SK-N-SH treated with all-trans-retinoic acid at 6 μM for 48 hours (cell line): ENCODE measurements around the gene FLAD1.

Experiments used
- ATAC-seq: fragments of 200-7000 bp; cut with Tn5 transposase; 3 replicates; pipeline ENCODE4 v1.9.1; 2020; ENCODE audit warnings: mild to moderate bottlenecking, moderate library complexity
- BACH2 ChIP-seq: fragments of 250-450 bp; sonication (Bioruptor Pico); IDR thresholded peaks from 2 replicates; pipeline ENCODE4 v1.9.0; 2021; ENCODE audit warnings: mild to moderate bottlenecking, borderline replicate concordance
- CREB5 ChIP-seq: fragments of 250-450 bp; sonication (Bioruptor Pico); IDR thresholded peaks from 2 replicates; pipeline ENCODE4 v1.5.1; 2020; ENCODE audit warnings: low read depth, mild to moderate bottlenecking, moderate library complexity
- CSDC2 ChIP-seq: fragments of 250-450 bp; sonication (Bioruptor Pico); IDR thresholded peaks from 2 replicates; pipeline ENCODE4 v1.5.0; 2020; ENCODE audit warnings: mild to moderate bottlenecking, moderate library complexity
- CSRNP3 ChIP-seq: fragments of 250-450 bp; sonication (Bioruptor Pico); IDR thresholded peaks from 2 replicates; pipeline ENCODE4 v1.5.1; 2021; ENCODE audit warnings: mild to moderate bottlenecking, moderate library complexity
- ESRRG ChIP-seq: fragments of 250-450 bp; sonication (Bioruptor Pico); IDR thresholded peaks from 2 replicates; pipeline ENCODE4 v1.6.1; 2021; ENCODE audit warnings: mild to moderate bottlenecking
- GLIS3 ChIP-seq: fragments of 250-450 bp; sonication (Bioruptor Pico); IDR thresholded peaks from 2 replicates; pipeline ENCODE4 v1.5.0; 2020; ENCODE audit warnings: mild to moderate bottlenecking, moderate library complexity
- OSR1 ChIP-seq: fragments of 250-450 bp; sonication (Bioruptor Pico); IDR thresholded peaks from 2 replicates; pipeline ENCODE4 v1.8.0; 2022; ENCODE audit warnings: moderate library complexity, mild to moderate bottlenecking, inconsistent platforms
- PATZ1 ChIP-seq: fragments of 250-450 bp; sonication (Bioruptor Pico); IDR thresholded peaks from 2 replicates; pipeline ENCODE4 v1.8.0; 2020; ENCODE audit warnings: mild to moderate bottlenecking, moderate library complexity, borderline replicate concordance
- POU6F1 ChIP-seq: fragments of 250-450 bp; sonication (Bioruptor Pico); IDR thresholded peaks from 2 replicates; pipeline ENCODE4 v1.8.0; 2021; ENCODE audit warnings: low read depth, mild to moderate bottlenecking, moderate library complexity, borderline replicate concordance
- SNAI2 ChIP-seq: fragments of 250-450 bp; sonication (Bioruptor Pico); IDR thresholded peaks from 2 replicates; pipeline ENCODE4 v1.5.0; 2020; ENCODE audit warnings: mild to moderate bottlenecking, moderate library complexity
- TCF4 ChIP-seq: fragments of 250-450 bp; sonication (Bioruptor Pico); IDR thresholded peaks from 2 replicates; pipeline ENCODE4 v1.8.0; 2021; ENCODE audit warnings: mild to moderate bottlenecking, moderate library complexity, borderline replicate concordance
- TOX ChIP-seq: fragments of 250-450 bp; sonication (Bioruptor Pico); IDR thresholded peaks from 2 replicates; pipeline ENCODE4 v1.8.0; 2021; ENCODE audit warnings: mild to moderate bottlenecking, moderate library complexity, borderline replicate concordance
- TSHZ2 ChIP-seq: fragments of 250-450 bp; sonication (Bioruptor Pico); IDR thresholded peaks from 2 replicates; pipeline ENCODE4 v1.5.0; 2020; ENCODE audit warnings: mild to moderate bottlenecking, moderate library complexity
- ZC3H10 ChIP-seq: fragments of 250-450 bp; sonication (Bioruptor Pico); IDR thresholded peaks from 2 replicates; pipeline ENCODE4 v1.5.1; 2021; ENCODE audit warnings: mild to moderate bottlenecking, moderate library complexity
- ZFP3 ChIP-seq: fragments of 250-450 bp; sonication (Bioruptor Pico); IDR thresholded peaks from 2 replicates; pipeline ENCODE4 v1.5.0; 2020; ENCODE audit warnings: mild to moderate bottlenecking, moderate library complexity
- ZFP30 ChIP-seq: fragments of 450-650 bp; formaldehyde crosslinking; IDR thresholded peaks from 2 replicates; pipeline ENCODE4 v1.5.0; 2022; ENCODE audit warnings: mild to moderate bottlenecking, moderate library complexity
- ZNF565 ChIP-seq: fragments of 450-650 bp; formaldehyde crosslinking; conservative IDR thresholded peaks from 2 replicates; pipeline ENCODE4 v1.5.0; 2020; ENCODE audit warnings: low read depth, mild to moderate bottlenecking, moderate library complexity
- ZNF70 ChIP-seq: fragments of 450-650 bp; formaldehyde crosslinking; IDR thresholded peaks from 2 replicates; pipeline ENCODE4 v1.5.0; 2020; ENCODE audit warnings: mild to moderate bottlenecking, moderate library complexity
- ZNF8 ChIP-seq: fragments of 450-650 bp; formaldehyde crosslinking; IDR thresholded peaks from 2 replicates; pipeline ENCODE4 v1.5.0; 2020; ENCODE audit warnings: mild to moderate bottlenecking, moderate library complexity

The FLAD1 gene

GRCh38 chr1:154993572-154994268, 10.6 kb downstream of the FLAD1 start, which contains the start of gene LENEP:
LENEP (plus strand) TSS chr1:154993586; CDS start chr1:154993608, 22 bp downstream.
- ATAC-seq: no peak; the same call in 1 of the 3 replicates
- no peak for TF ChIP-seq SNAI2 (CRISPR knock-in tag)
- TF ChIP-seq TCF4 (CRISPR knock-in tag): no peak
- no peak for TF ChIP-seq ZFP30 (CRISPR knock-in tag)
- no peak for TF ChIP-seq BACH2 (CRISPR knock-in tag)
- TF ChIP-seq TSHZ2: no peak
- TF ChIP-seq, all 23 proteins: peak for 0

- no peak for TF ChIP-seq TSHZ2
- no peak for TF ChIP-seq GLIS3 (CRISPR knock-in tag)
- no peak for TF ChIP-seq TCF4 (CRISPR knock-in tag)
- TF ChIP-seq ZNF70 (CRISPR knock-in tag): no peak
- TF ChIP-seq CSRNP3 (CRISPR knock-in tag): no peak
- no peak for TF ChIP-seq POU6F1 (CRISPR knock-in tag)
- no peak for TF ChIP-seq ZNF8 (CRISPR knock-in tag)
- TF ChIP-seq OSR1 (CRISPR knock-in tag): no peak
- TF ChIP-seq SNAI2 (CRISPR knock-in tag): no peak
- TF ChIP-seq ESRRG (CRISPR knock-in tag): no peak
- no peak for TF ChIP-seq TOX (CRISPR knock-in tag)
- TF ChIP-seq ZNF565 (CRISPR knock-in tag): no peak
- ATAC-seq: no peak
These were observed 11.1 kb downstream of the FLAD1 start for GRCh38 chr1:154994269-154994587.

GRCh38 chr1:154994591-154994990, 11.4 kb downstream of the FLAD1 start:
- TF ChIP-seq PATZ1: no peak
- no peak for TF ChIP-seq CREB5
- TF ChIP-seq CSRNP3 (CRISPR knock-in tag): no peak
- no peak for TF ChIP-seq ESRRG (CRISPR knock-in tag)
- TF ChIP-seq ZNF70 (CRISPR knock-in tag): no peak
- TF ChIP-seq CSDC2 (CRISPR knock-in tag): no peak
- TF ChIP-seq POU6F1 (CRISPR knock-in tag): no peak
- no peak for TF ChIP-seq ZC3H10 (CRISPR knock-in tag)
- no peak for TF ChIP-seq ZFP3
- ATAC-seq: no peak
